ENCODE data around the gene ARFGEF2. TPM values are rescaled to one million over a fixed set of nuclear protein-coding genes. Genes with fewer than 3 reads are reported as not detected.

The ARFGEF2 gene
- total RNA-seq, 1 experiment from 2014 or later: 22.2 TPM

DNA sequence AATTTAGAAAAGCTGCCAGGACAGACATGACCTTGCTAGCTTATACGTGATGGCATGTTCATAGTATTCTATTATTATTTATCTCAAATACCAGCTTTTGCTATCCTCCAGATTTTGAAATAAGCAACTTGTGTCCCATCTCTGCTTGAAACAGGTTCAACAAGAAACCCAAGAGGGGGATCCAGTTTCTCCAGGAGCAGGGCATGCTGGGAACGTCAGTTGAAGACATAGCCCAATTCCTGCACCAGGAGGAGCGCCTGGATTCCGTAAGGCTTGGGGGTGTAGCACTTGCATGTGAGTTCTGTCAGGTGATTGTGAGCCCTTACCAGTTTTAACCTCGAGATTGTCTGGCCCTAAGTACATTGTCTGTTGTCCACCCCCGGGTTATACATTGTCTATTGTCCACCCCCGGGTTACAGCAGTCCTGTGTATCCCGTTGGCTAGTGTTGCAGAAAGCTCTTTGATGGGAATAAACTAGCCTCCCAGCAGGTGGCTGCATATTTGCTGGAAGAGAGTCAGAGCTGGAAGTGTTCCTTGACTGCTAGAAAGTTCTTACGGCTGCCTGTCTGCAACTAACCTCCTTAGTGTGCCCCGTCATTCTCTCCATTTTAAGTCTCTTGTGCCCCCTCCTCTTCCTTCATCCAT, 63.2 kb downstream of the ARFGEF2 start:
- Histone ChIP-seq H2AFZ (ENCODE audit: low read depth, low read length, poor library complexity, severe bottlenecking) (no peak overlapping the region), H3K36me3 (ENCODE audit: control insufficient read depth in 1 of 2, insufficient read depth in 2 of 2, low read length in 2 of 2) (peaks cover 22 to 27% of the 10 kb centered on the region in 2 experiments; a peak in 3 of 4 replicates), H3K27ac (ENCODE audit: low read depth, low read length) (no peak overlapping the region), H3K27me3 (ENCODE audit: insufficient read depth, low read length) (no peaks in the 10 kb centered on the region), H4K20me1 (ENCODE audit: insufficient read depth) (no peaks in the 10 kb centered on the region), H3K4me1 (ENCODE audit: control insufficient read depth in 1 of 2, insufficient read depth in 2 of 2, low read length in 2 of 2) (peaks cover 0 to 9% of the 10 kb centered on the region in 2 experiments; a peak in 2 of 4 replicates), H3K79me2 (ENCODE audit: insufficient read depth, low read length) (no peaks in the 10 kb centered on the region), H3K9me2 (ENCODE audit: insufficient read depth) (no peaks in the 10 kb centered on the region), H3K4me2 (ENCODE audit: low read length) (no peak overlapping the region), H3K4me3 (replicated peaks in 1 of 2; ENCODE audit: low read depth in 1 of 2, low read length in 2 of 2) (no peak overlapping the region), H3K9me3 (ENCODE audit: control insufficient read depth in 1 of 2, insufficient read depth in 1 of 2, low read depth in 1 of 2, low read length in 2 of 2) (no peaks in the 10 kb centered on the region), H3K9ac (ENCODE audit: low read length) (no peak overlapping the region)
- POLR2A ChIA-PET: no interaction called here
- no TSS peak for BruUV-seq (replicated peaks)
- TF ChIP-seq POLR2A (IDR thresholded peaks at IDR 0.05; ENCODE audit: borderline replicate concordance, extremely low read depth, insufficient read depth, insufficient read length) (no peak), EGR1 (IDR thresholded peaks at IDR 0.05; ENCODE audit: low read depth) (no peak), SIN3A (IDR thresholded peaks at IDR 0.05; ENCODE audit: low read depth) (no peak), ATF3 (IDR thresholded peaks at IDR 0.05) (no peak), RAD21 (IDR thresholded peaks at IDR 0.05; ENCODE audit: low read depth) (no peak), FOSL1 (IDR thresholded peaks at IDR 0.05; ENCODE audit: low read depth) (no peak), ZFX (IDR thresholded peaks at IDR 0.05) (no peak), CTCF (IDR thresholded peaks at IDR 0.05 in 2 of 3, conservative IDR thresholded peaks at IDR 0.05 in 1 of 3; ENCODE audit: borderline replicate concordance in 1 of 3, insufficient read depth in 1 of 3, low read depth in 2 of 3, low read length in 2 of 3) (no peak), SRF (IDR thresholded peaks at IDR 0.05; ENCODE audit: low read depth) (no peak), JUND (IDR thresholded peaks at IDR 0.05) (no peak), CEBPB (IDR thresholded peaks at IDR 0.05; ENCODE audit: low read depth) (no peak), SP1 (IDR thresholded peaks at IDR 0.05; ENCODE audit: low read depth) (no peak), ZNF274 (IDR thresholded peaks at IDR 0.05; ENCODE audit: low read depth, low read length) (no peak), YY1 (IDR thresholded peaks at IDR 0.05; ENCODE audit: extremely low read depth, insufficient replicate concordance, low read depth, low read length) (no peak), CBX3 (IDR thresholded peaks at IDR 0.05; ENCODE audit: low read depth) (no peak), REST (IDR thresholded peaks at IDR 0.05; ENCODE audit: low read depth) (no peak), TCF7L2 (IDR thresholded peaks at IDR 0.05; ENCODE audit: borderline replicate concordance, extremely low read depth, insufficient read depth, insufficient read length) (no peak)
- TF ChIP-seq, protein P1, sequence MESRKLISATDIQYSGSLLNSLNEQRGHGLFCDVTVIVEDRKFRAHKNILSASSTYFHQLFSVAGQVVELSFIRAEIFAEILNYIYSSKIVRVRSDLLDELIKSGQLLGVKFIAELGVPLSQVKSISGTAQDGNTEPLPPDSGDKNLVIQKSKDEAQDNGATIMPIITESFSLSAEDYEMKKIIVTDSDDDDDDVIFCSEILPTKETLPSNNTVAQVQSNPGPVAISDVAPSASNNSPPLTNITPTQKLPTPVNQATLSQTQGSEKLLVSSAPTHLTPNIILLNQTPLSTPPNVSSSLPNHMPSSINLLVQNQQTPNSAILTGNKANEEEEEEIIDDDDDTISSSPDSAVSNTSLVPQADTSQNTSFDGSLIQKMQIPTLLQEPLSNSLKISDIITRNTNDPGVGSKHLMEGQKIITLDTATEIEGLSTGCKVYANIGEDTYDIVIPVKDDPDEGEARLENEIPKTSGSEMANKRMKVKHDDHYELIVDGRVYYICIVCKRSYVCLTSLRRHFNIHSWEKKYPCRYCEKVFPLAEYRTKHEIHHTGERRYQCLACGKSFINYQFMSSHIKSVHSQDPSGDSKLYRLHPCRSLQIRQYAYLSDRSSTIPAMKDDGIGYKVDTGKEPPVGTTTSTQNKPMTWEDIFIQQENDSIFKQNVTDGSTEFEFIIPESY (IDR thresholded peaks at IDR 0.05; ENCODE audit: extremely low read depth, insufficient replicate concordance, low read length): no peak
- TF ChIP-seq, protein P2, sequence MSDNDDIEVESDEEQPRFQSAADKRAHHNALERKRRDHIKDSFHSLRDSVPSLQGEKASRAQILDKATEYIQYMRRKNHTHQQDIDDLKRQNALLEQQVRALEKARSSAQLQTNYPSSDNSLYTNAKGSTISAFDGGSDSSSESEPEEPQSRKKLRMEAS (IDR thresholded peaks at IDR 0.05): no peak
- CTCF ChIA-PET: no interaction called here
- ATAC-seq (no peak), DNase-seq (ENCODE audit: low read depth, low spot score) (no peak)
- RAD21 ChIA-PET (ENCODE audit: low non-redundant PET in 1 of 2, low total read pairs in 2 of 2, uncharacterized antibody in 2 of 2, unreplicated experiment in 2 of 2): no interaction called here
- intact Hi-C loops (cut with micrococcal nuclease): no loop called here
